Keratinocyte (primary cell): ENCODE measurements around the gene SYNM. TPM values are rescaled to one million over a fixed set of nuclear protein-coding genes. Genes with fewer than 3 reads are reported as not detected.

Experiments used
- DNase-seq: peaks from one replicate; pipeline ENCODE4 v3.0.0-alpha.2; 2011; ENCODE audit warnings: low read depth, missing footprints, low spot score
- FAIRE-seq: peaks from 2 replicates; lab custom pipeline; 2011; peaks lifted over from hg19 to GRCh38; lab: Jason Lieb, UNC
- H2AFZ ChIP-seq: 2 replicates; pipeline ENCODE4 v1.6.0; 2012; ENCODE audit warnings: low read length, control low read depth, inconsistent platforms; ENCODE audit not compliant: control insufficient read depth
- H3K27ac ChIP-seq: 2 replicates; pipeline ENCODE4 v1.5.1; 2011; ENCODE audit warnings: low read length; ENCODE audit not compliant: control insufficient read depth, insufficient read depth
- H3K27me3 ChIP-seq: 3 replicates; pipeline ENCODE4 v1.6.0; 2011; ENCODE audit warnings: low read length; ENCODE audit not compliant: control insufficient read depth, insufficient read depth; ENCODE audit errors: extremely low read depth
- H3K36me3 ChIP-seq, 2 experiments: 2 replicates in 1 of 2; 3 replicates in 1 of 2; pipeline ENCODE4 v1.5.1; 2011; ENCODE audit warnings: low read length in 2 of 2, mild to moderate bottlenecking in 1 of 2; ENCODE audit not compliant: control insufficient read depth in 2 of 2, insufficient read depth in 2 of 2; ENCODE audit errors: extremely low read depth in 1 of 2
- H3K4me1 ChIP-seq: 3 replicates; pipeline ENCODE4 v1.5.1; 2011; ENCODE audit warnings: low read length; ENCODE audit not compliant: control insufficient read depth, insufficient read depth; ENCODE audit errors: extremely low read depth
- H3K4me2 ChIP-seq: 3 replicates; pipeline ENCODE4 v1.6.0; 2011; ENCODE audit warnings: low read depth, low read length; ENCODE audit not compliant: control insufficient read depth, insufficient read depth; ENCODE audit errors: extremely low read depth
- H3K4me3 ChIP-seq, 3 experiments: fragments of 200-600 bp in 1 of 3; sonication (generic) in 1 of 3; 2 replicates in 2 of 3; 3 replicates in 1 of 3; pipeline ENCODE4 v1.5.1; 2011 to 2016; ENCODE audit warnings: low read length in 3 of 3, mild to moderate bottlenecking in 3 of 3, control low read depth in 2 of 3, inconsistent platforms in 1 of 3, low read depth in 1 of 3, mixed read lengths in 1 of 3, mixed run types in 1 of 3, moderate library complexity in 1 of 3; ENCODE audit not compliant: control insufficient read depth in 2 of 3, insufficient read depth in 2 of 3; ENCODE audit errors: extremely low read depth in 1 of 3
- H3K79me2 ChIP-seq: 2 replicates; pipeline ENCODE4 v1.6.0; 2012; ENCODE audit warnings: low read length; ENCODE audit not compliant: control insufficient read depth, insufficient read depth
- H3K9ac ChIP-seq: 3 replicates; pipeline ENCODE4 v1.6.0; 2011; ENCODE audit warnings: low read length; ENCODE audit not compliant: control insufficient read depth, insufficient read depth; ENCODE audit errors: extremely low read depth
- H3K9me1 ChIP-seq: 3 replicates; pipeline ENCODE4 v1.6.0; 2011; ENCODE audit warnings: low read length; ENCODE audit not compliant: control insufficient read depth, insufficient read depth; ENCODE audit errors: extremely low read depth
- H3K9me3 ChIP-seq: 2 replicates; pipeline ENCODE4 v1.5.1; 2012; ENCODE audit warnings: low read depth, low read length; ENCODE audit not compliant: control insufficient read depth
- H4K20me1 ChIP-seq: 3 replicates; pipeline ENCODE4 v1.6.0; 2011; ENCODE audit warnings: low read length; ENCODE audit not compliant: control insufficient read depth, insufficient read depth; ENCODE audit errors: extremely low read depth
- EZH2 ChIP-seq: IDR thresholded peaks from one replicate; pipeline ENCODE4 v1.6.1; 2012; ENCODE audit warnings: inconsistent platforms, mild to moderate bottlenecking, low read length, moderate library complexity
- dilution Hi-C: fragments of 300-500 bp; cut with MboI; formaldehyde crosslinking; loops from one replicate; pipeline ENCODE4 v1.7.0; 2020; ENCODE audit warnings: low sequenced_read_pairs; ENCODE audit not compliant: extremely low pct_ligation_motif_present
- polyA plus RNA-seq, 5 experiments: library from polyadenylated mRNA; depleted of rRNA in 3 of 5; stranded (reverse) in 3 of 5; stranded (forward) in 1 of 5; unstranded in 1 of 5; fragments of >200 nt; gene quantifications; 1 replicate in 1 of 5; 2 replicates in 3 of 5; 3 replicates in 1 of 5; pipeline versions ENCODE4 v1.2.1 to v1.2.3, GENCODE V29; 2011 to 2012; ENCODE audit warnings: missing spikeins in 2 of 5, low read depth in 1 of 5, low replicate concordance in 1 of 5
- TF ChIP-seq, protein P1 (sequence below), 3 experiments: IDR thresholded peaks in 1 of 3; conservative IDR thresholded peaks in 1 of 3; optimal IDR thresholded peaks in 1 of 3; 2 replicates in 2 of 3; 3 replicates in 1 of 3; pipeline versions ENCODE3 to v1.5.1; 2011; ENCODE audit warnings: low read length in 3 of 3, mild to moderate bottlenecking in 3 of 3, moderate library complexity in 2 of 3, control low read depth in 1 of 3, inconsistent platforms in 1 of 3; ENCODE audit not compliant: insufficient read depth in 2 of 3; ENCODE audit errors: extremely low read depth in 1 of 3

Gene SYNM
- polyA plus RNA-seq, 1 donor (not counting 4 experiments of a cell fraction or from before 2014, with no cell fraction given), result 0.09 TPM

- Histone ChIP-seq H3K9me1 (no peaks in the 10 kb centered on the region), H2AFZ (no peak overlapping the region), H3K4me2 (no peak overlapping the region), H3K27ac (no peak overlapping the region), H3K36me3 (peaks cover 0 to 10% of the 10 kb centered on the region in 2 experiments), H3K9me3 (no peaks in the 10 kb centered on the region), H3K27me3 (no peaks in the 10 kb centered on the region), H3K9ac (no peak overlapping the region), H4K20me1 (no peaks in the 10 kb centered on the region), H3K4me1 (no peaks in the 10 kb centered on the region), H3K79me2 (no peaks in the 10 kb centered on the region), H3K4me3 (no peak overlapping the region)
- dilution Hi-C loops, result no loop called here
- DNase-seq (no peak), FAIRE-seq (no peak)
- no peak for TF ChIP-seq EZH2
- TF ChIP-seq, protein P1, sequence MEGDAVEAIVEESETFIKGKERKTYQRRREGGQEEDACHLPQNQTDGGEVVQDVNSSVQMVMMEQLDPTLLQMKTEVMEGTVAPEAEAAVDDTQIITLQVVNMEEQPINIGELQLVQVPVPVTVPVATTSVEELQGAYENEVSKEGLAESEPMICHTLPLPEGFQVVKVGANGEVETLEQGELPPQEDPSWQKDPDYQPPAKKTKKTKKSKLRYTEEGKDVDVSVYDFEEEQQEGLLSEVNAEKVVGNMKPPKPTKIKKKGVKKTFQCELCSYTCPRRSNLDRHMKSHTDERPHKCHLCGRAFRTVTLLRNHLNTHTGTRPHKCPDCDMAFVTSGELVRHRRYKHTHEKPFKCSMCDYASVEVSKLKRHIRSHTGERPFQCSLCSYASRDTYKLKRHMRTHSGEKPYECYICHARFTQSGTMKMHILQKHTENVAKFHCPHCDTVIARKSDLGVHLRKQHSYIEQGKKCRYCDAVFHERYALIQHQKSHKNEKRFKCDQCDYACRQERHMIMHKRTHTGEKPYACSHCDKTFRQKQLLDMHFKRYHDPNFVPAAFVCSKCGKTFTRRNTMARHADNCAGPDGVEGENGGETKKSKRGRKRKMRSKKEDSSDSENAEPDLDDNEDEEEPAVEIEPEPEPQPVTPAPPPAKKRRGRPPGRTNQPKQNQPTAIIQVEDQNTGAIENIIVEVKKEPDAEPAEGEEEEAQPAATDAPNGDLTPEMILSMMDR (optimal IDR thresholded peaks at IDR 0.05 in 1 of 3, IDR thresholded peaks at IDR 0.05 in 1 of 3, conservative IDR thresholded peaks at IDR 0.05 in 1 of 3; ENCODE audit: extremely low read depth in 1 of 3, insufficient read depth in 2 of 3, low read length in 3 of 3), result no peak
Measured at GRCh38 chr15:99138491-99138982, 33.7 kb downstream of the SYNM start.

DNA sequence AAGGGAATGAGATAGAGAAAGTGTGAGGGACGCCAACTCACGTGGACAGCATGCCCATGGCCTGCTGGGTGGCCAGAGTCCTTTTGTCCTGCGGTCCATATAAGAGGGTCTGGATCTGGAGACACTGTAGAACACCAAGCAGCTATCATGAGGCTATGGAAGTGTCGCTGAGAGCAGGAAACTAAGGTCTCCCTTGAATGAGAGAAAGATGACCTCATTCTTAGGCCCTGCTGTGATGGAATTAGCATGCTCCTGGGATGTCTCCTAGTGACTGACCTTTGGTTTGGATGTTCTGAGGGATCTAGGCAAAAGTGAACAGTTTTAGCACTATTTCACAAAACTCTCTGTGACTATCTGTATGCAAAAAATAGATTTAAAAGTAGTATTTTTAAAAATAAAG is 34.4 kb downstream of the SYNM start:
- dilution Hi-C loops, result no loop called here
- Histone ChIP-seq H3K36me3 (peaks cover 0 to 10% of the 10 kb centered on the region in 2 experiments), H3K27ac (no peak overlapping the region), H3K9me3 (no peaks in the 10 kb centered on the region), H3K4me3 (no peak overlapping the region), H2AFZ (no peak overlapping the region), H3K79me2 (no peaks in the 10 kb centered on the region), H3K4me2 (no peak overlapping the region), H3K9ac (no peak overlapping the region), H3K27me3 (no peaks in the 10 kb centered on the region), H3K4me1 (no peaks in the 10 kb centered on the region), H3K9me1 (no peaks in the 10 kb centered on the region), H4K20me1 (no peaks in the 10 kb centered on the region)
- DNase-seq (no peak), FAIRE-seq (no peak)
- no peak for TF ChIP-seq EZH2
- TF ChIP-seq, protein P1 (optimal IDR thresholded peaks at IDR 0.05 in 1 of 3, IDR thresholded peaks at IDR 0.05 in 1 of 3, conservative IDR thresholded peaks at IDR 0.05 in 1 of 3; ENCODE audit: extremely low read depth in 1 of 3, insufficient read depth in 2 of 3, low read length in 3 of 3), result no peak
